Muscle of back (tissue), 13 donors: ENCODE data around the gene CTXN3. TPM values are rescaled to one million over a fixed set of nuclear protein-coding genes. Genes with fewer than 3 reads are reported as not detected.

Source experiments
- DNase-seq, 3 donors: peaks; one replicate each; pipeline versions ENCODE4 v3.0.0 to v3.0.0-alpha.2; 2013
- long read RNA-seq, 9 donors: transcript quantifications; one replicate each; lab custom pipeline, GENCODE V29; 2026
- polyA plus RNA-seq, 10 donors: library from polyadenylated mRNA; unstranded; fragments of 120-200 nt; gene quantifications; one replicate each; pipeline ENCODE4 v1.2.1, GENCODE V29; 2013; ENCODE audit not compliant: insufficient read length in 10 of 10

CTXN3 gene
- 1 to 10 TPM in 7 of 10 donors, under 1 TPM in 2, not detected in 1; 0.80 to 3.1 (median 1.2) TPM for polyA plus RNA-seq
- long read RNA-seq, donor 1, partial matches to known transcripts, result 0 of 3 reads
- long read RNA-seq, donor 1, other reads (novel, unspliced or antisense), result 0 of 3 reads
- long read RNA-seq, donor 2, partial matches to known transcripts, result 0 of 1 reads
- long read RNA-seq, donor 2, other reads (novel, unspliced or antisense), result 0 of 1 reads
- long read RNA-seq, donor 3, result 0 reads
- long read RNA-seq, donor 4, result 0 reads
- long read RNA-seq, donor 5, partial matches to known transcripts, result 0 of 1 reads
- long read RNA-seq, donor 5, other reads (novel, unspliced or antisense), result 0 of 1 reads
- long read RNA-seq, donor 6, result 0 reads
- long read RNA-seq, donor 7, result 0 reads
- long read RNA-seq, donor 8, result 0 reads
- long read RNA-seq, donor 9, result 0 reads

DNA sequence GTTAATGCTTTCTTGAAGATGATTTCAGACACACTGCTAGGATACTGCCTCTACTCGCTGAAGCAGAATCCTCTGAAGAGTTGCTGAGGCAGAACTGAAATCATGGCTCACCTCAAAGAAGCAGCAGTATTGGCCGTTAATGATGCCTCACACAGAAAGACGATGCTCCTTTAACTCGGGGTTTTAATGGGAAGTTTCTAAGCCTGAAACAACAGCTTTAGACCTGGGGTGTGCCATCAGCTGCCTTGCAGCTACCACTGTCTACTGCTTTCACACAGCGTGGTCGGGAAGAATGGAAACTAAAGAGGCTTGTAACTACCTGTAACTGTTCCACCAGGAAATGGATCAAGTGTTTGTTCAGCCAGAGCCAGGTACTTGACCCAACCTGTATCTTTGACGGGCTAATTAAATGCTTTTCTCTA, at the start of gene CTXN3:
TSS of gene CTXN3 (plus strand) at position 65 of the 422 bp plus-strand sequence. CDS start 8,440 bp downstream, outside the sequence.
- DNase-seq, result no peak

DNA sequence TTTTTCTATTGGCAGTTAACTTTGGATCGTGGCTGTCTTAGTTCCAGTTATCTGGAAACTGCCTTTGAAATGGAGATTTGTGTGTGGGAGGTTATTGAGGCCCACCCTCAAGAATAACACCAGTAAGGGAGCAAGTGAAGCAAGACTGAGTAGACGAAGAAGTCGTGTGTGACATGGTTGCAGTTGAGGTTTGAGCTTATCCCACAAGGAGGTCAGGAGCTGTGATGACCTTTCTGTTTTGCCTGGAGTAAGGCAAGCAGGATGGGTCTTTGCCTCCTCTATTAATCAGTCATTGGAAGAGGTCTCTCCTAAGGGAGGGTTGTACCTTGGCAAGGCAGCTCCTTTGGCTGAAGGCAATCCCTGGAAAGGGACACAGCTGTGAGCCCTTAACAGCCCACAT, 49.6 kb upstream of the CTXN3 start:
- no peak for DNase-seq

DNA sequence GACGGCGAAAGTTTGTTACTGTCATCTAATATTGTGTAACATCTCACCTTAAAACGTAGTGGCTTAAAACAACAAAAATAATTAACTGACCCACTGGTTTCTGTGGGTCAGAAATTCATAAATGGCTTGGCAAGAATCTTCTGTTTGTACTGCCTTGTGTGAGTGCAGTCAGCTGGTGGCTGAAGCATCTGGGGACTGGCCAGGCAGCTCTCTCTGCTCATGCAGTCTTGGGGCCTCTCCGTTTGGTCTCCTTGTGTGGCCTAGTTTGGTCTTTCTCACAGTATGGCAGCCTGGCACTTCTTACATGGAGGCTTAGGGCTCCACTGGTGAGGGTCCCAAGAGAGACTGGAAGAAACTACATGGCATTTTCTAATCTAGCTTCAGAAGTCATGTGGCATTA, 49.0 kb upstream of the CTXN3 start:
- no peak for DNase-seq

DNA sequence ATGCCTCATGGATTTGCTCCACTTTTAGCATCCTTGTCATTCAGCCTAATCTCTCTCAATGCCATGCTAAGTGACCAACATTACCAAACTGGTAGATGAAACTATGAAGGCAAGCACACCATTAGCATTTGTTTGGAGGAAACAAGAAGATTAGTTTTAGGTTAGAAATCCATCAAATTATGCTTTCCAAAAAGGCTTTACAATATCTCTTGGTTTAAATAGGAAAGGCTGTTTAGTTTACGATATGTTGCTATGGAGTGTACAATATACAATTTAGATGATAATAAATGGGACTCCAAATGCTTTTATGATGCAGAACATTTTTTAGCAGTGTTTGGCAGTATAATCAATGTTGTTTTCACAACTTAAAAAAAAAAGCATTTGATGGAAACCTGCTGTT, 47.8 kb upstream of the CTXN3 start:
- DNase-seq, result peak in 1 of 3 donors; percentile 32

DNA sequence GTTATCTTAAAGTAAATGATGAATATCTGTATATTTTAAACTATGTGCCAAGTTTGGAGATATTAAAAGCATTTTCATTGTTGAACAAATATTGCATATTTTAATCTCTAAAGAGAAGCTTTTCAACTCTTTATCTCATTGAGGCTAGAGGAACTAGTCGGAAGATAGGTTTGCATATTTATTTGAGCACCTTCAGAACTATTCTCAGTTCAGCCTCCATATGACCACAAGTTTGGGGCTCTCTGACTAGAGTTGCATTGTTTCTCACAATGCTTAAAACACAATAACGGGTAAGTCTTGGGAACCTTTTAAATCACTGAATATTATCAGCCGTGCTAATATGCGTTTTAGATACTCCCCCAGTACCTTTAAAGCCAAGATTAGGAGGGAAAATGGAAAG, 47.3 kb upstream of the CTXN3 start:
- no peak for DNase-seq

DNA sequence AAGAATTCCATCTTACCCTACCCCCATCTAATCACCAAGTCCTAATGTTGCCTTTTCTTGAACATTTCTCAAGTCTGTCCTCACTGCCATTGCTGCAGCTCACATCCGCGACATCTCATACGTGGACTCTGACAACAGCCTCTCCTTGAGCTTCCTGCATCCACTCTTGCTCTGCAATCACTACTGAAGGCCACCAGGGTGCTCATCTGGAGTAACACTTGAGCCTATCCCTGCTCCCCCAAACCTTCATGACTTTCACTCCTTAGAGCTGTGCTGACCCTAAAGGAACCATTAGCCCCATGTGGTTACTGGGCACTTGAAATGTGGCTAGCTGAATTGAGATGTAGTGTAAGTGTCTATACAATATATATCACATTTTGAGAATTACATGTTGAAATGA, 46.4 kb upstream of the CTXN3 start:
- no peak for DNase-seq

DNA sequence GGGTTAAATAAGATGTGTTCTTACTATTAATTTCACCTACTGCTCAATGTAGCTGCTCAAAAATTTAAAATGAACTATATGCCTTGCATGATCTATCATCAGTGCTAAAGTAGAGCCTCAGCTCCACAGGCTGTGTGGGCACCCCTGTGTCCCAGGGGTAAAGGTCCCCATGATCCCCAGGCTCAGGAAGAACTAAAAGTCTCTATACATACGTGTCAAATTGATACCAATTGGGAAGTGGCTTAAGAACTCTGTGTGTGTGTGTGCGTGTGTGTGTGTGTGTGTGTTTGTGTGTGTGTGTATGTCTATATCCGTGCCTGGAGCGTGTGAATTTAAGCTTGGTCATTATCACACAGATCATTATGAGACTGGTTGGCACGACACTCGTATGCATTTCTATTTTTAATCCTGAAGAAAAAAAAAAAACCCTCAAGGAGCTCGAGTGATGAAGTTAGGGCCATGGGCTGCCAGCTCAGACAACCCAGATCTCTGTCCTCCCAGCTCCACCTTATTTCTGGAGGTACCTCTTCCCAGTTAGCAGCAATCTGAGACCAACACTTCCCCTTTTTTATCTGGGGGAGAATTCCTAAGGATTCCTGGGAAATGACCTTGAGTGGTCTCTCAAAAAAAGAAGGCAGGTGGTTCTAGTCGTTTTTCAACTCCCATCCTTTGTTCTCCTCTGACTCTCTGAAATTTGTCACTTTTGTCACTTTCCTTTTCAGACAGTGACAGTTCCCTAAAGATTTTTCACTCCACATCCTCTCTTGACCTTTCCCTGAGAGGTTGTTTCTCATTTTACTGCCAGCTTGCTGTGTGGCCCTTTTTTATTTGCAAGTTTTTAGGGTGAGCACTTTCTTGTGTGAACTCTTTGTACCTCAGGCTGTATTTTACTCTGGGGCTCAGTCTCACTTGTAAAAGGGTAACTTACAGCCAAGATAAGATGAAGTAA, 45.7 kb upstream of the CTXN3 start:
- no peak for DNase-seq

DNA sequence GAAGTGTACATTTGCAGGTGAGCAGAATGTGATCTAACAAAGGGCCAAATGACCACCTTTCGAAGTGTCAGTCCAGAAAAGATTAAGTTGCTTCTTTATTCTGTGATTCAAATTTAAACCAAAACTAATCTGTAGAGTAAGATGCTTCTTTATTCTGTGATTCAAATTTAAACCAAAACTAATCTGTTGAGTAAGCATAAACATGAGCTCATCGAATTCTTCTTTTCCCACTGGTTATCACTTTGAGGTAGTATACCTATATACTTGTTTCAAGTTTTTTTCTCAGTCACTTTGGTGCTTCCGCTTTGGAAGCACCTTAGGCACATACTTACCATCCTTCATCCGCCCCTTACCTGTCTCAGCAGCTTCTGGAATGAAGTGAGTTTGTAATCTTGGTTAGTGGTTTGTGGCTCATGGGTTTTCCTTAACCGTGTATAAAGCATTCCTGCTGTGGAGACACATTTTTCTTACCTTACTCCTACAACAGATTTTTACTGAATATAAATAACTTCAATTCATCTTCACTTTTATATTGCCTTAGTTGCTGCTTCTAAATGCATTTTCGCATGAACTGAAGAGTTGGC, 40.7 kb upstream of the CTXN3 start:
- DNase-seq, result no peak

DNA sequence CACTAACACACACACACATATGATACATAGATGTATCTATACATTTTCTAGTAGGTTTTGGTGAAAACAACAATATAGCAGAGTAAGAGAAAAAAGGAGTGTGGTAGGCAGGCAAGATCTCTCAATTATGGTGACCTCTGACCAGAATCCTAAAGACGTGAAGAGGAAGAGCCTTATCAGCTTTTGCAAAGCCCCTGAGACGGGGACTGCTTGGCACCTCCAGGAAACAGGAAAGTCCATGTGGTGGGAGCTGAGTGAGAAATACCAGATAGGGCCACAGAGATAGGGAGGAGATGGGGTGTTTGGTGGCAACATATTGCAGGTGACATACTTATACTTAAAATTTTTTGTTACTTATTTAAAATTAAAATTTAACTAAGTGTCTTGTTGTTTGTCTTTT, 39.9 kb upstream of the CTXN3 start:
- DNase-seq, result no peak

DNA sequence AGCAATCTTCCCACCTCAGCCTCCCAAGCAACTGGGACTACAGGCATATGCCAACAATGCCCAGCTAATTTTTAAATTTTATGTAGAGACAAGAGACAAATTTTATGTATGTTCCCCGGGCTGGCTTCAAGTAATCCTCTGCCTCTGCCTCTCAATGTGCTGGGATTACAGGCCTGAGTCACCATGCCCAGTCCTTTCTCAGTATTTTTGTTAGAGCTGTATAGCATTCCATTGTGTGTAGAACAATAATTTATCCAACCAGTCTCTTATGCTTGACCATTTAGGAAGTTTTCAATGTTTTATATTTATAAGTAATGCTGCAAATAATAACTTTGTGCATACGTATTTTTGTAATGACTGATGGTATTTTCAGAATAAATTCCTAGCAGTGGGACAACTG, 38.9 kb upstream of the CTXN3 start:
- no peak for DNase-seq

DNA sequence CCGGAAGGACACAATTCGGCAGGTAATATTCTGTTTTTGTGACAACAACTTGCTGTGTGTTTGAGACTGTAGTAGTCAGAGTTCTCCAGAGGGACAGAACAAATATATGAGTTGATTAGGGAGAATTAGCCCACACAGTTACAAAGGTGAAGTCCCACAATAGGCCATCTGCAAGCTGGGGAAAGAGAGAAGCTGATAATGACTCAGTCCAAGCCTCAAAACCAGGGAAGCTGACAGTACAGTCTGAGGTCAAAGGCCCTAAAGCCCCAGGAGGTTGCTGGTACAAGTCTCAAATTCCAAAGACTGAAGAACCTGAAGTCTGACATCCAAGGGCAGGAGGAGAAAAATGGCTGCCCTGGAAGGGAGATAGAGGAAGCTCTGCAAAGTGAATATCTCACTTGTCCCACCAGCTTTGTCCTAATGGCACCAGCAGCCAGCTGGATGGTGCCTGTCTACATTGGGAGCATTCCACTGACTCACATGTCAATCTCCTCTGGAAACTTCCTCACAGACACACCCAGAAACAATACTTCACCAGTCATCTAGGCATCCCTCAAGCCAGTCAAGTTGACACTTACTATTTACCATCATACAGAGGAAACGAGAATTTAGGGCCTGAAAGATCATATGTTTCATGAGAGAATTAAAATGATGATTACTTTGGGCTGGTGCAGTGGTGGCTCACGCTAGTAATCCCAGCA, 36.3 kb upstream of the CTXN3 start:
- no peak for DNase-seq

DNA sequence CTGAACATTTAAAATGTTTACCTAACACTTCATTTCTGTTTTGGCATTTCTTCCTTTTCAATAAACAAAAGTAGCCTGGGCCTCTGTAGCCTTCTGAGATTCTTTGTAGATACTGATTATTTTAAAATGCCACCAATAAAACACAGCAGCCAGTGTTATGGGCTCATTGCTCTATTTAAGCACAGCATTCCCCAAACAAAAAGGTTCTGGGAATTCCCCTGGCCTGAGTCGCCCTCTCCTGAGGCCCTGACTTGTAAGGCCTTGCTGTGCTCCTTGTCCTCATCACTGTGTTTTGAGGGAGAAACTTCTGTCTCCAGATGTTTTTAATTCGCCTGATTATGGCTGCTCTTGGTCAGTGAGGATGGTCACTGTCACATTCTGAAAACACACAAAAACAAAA, 33.0 kb upstream of the CTXN3 start:
- no peak for DNase-seq

DNA sequence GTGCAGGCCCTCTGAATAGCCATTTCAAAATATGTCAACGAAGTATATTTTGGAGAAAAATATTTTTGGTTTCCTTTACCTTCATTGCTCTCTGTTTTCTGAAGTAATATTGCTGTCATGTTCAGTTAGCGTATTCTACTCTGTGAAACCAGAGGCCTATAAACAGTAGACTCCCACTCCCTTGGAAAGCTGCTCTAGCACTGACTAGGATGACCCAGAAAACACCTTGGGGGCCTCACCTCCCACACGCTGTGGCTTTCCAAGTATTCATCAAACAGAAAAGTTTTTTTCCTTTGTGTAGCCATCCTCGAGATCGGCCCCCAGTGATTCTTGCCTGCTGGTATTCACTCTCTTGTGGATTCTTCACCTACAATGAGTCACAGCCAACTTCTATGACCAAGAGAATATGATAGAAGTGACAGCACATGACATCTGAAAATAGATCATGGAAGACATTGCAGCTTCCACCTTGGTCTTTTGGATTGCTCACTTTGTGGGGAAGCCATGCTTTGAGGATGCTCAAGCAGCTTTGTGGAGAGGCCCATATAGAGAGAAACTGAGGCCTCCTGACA, 28.9 kb upstream of the CTXN3 start:
- no peak for DNase-seq

DNA sequence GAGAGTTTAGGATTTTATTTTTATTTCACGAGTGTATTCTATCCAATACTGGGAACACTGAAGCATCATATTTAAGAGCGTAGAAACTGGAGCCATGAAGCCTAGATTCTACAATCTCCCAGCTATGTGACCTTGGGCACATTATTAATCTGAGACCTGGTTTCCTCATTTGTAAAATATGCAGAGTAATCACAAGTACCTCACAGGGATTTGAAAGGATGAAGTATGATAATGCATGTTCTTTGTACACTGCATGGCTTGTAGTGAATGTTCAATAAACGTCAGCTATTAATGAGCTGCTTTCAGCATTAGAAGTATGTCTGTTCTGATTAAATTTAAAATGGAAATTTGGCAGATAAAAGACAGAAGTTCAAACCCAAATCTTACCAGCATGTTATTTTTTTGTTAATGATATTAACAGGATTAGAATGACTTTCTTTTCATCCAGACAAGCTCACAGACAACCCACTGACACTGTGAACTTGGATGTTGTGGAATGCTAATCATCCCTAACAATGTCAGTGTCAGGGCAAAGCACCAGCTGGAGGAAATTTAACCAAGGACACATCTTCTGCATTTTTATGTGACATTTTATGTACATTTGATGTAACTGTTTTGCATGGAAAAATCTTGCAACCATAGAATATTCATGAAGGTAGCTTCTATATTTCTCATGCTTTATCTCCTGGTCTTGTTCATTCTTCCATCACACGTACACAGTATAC, 27.1 kb upstream of the CTXN3 start:
- no peak for DNase-seq

DNA sequence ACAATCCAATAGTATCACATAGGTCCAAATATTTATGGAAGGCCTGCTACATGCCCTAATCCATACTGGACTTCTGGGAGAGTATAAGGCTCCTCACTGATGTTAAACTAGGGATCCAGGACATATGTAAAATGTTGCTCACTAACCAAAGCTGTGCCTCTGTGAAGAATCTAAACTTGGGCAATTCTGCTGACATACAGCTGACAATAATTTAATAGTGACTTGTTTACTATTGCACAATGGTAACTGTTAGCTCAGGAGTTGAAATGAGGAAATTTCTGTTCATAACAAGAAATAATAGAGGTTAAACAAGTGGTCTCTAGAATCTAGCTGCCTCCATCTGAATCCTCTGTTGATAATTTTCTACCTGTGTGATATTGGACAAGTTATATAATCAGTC, 14.9 kb upstream of the CTXN3 start:
- no peak for DNase-seq

DNA sequence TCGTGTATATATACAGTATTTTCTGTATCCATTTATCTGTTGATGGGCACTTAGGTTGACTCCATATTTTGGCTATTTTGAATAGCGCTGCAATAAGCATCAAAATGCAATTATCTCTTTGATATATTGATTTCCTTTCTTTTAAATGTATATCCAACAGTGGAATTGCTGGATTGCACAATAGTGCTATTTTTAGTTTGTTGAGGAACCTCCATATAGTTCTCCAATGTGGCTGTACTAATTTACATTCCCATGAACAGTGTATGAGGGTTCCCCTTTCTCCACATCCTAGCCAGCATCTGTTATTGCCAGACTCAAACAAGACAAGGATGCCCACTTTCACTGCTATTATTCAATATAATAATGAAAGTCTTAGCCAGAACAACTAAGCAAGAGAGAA, 9.1 kb upstream of the CTXN3 start:
- DNase-seq, result no peak

DNA sequence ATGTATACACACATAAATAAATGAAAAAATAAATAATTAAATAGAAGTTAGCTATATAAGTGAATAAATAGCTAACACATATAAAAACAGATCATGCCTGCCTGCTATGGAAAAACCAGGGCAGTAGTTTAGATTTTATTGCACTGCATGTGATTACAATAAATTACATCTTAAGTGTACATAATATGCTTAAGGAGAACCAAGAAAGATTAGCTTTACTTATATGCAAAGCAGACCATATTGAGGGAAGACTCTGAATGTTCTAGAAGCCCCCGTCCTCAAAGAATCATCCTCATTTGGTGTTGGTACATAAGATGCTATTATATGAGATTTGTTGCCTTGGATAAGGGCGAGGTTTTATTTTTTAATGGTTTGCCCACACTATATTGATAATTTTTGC, 5.9 kb upstream of the CTXN3 start:
- DNase-seq, result no peak

DNA sequence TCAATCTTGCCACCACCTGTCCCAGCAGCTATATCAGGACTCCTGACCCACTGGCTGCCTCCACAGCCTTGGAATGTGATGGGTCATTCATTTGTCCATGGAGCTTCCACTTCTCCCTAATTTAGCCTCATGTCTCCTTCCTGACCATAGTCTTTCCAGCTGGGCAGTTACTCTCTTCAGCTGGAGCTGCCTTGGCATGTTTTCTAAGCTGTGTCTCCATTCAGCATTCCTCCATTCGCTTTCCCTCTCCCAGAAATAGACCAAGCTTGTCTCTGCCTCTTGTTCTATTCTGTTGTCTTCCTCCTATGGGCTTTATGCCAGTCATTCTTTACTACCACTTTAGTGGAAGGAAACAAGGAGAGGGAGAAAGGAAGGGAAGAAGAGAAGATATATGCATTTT, 5.3 kb upstream of the CTXN3 start:
- peak in 1 of 3 donors; percentile 12 for DNase-seq

DNA sequence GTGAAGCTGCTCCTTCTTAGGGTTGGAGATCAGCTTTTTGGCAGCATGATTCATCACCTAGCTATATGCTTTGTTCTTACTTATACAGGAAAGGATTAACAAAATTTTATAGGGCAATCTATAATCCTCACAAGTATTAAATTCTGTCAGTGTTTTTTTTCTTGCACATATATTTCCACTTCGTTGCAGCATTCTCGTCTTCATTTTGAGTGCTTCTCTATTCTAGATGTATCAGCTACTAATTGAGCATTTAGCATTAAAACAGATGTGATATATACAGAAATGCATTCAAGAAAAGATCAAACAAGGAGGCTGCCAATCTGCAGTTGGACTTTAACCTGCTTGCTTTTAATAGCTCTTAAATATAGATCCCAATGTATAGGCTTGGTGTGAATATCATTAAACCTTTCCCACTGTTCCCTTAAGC, 3.6 kb upstream of the CTXN3 start:
- no peak for DNase-seq

DNA sequence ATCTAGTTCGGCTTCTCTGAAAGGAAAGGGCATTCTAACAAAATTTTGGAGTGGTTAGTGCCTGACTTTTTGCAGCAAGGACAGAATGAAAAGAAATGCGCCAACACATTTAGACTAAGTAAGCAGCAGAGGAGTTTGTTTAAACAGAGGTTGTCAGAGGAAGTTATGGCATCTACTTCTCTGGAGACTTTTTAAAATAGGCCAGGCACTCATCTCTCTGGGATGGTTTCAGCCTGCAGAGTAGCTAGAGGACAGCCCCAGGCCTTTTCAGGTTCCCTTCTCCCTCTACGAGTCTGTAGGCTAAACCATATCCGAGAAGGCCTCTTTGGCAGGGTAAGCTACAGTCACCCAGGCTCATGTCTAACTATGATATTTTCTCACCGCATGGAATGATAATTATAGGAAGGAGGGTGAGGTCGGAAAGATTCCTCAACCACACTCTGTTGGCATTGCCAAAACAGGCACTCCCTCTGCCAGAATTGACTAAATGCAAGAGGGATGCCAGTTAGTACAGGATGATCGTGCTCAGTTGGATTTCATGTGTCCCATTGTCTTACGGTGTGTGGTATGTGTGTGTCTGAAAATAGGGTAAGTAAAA, 1.4 kb upstream of the CTXN3 start:
- DNase-seq, result no peak
